Caco-2 (cell line): ENCODE measurements around the gene MCOLN3. TPM values are rescaled to one million over a fixed set of nuclear protein-coding genes. Genes with fewer than 3 reads are reported as not detected.

ENCODE experiments used
- BruUV-seq: library from RNA; stranded (reverse); fragments of 400-500 nt; replicated peaks from 2 replicates; lab custom pipeline; 2021; lab: Mats Ljungman, UMichigan
- CTCF ChIA-PET: fragments of 300-600 bp; sonication (Branson Sonifier 250); formaldehyde crosslinking; loops from one replicate; lab custom pipeline; 2022; ENCODE audit warnings: antibody characterized with exemption; lab: Charles Lee
- POLR2A ChIA-PET: fragments of 300-600 bp; sonication (Branson Sonifier 250); formaldehyde crosslinking; loops from one replicate; lab custom pipeline; 2022; ENCODE audit warnings: antibody characterized with exemption; lab: Charles Lee
- DNase-seq, 2 experiments: peaks; one replicate each; pipeline versions ENCODE4 v3.0.0 to v3.0.0-alpha.2; 2020 to 2022
- H3K27me3 ChIP-seq: replicated peaks from 2 replicates; pipeline ENCODE4 v1.6.0; 2011; ENCODE audit warnings: low read length; ENCODE audit not compliant: control insufficient read depth, insufficient read depth
- H3K36me3 ChIP-seq: 2 replicates; pipeline ENCODE4 v1.5.1; 2011; ENCODE audit warnings: low read length; ENCODE audit not compliant: control insufficient read depth, insufficient read depth
- H3K4me1 ChIP-seq: fragments of 250-450 bp; sonication (Bioruptor Pico); 2 replicates; pipeline ENCODE4 v1.5.1; 2020; ENCODE audit warnings: mild to moderate bottlenecking
- H3K4me3 ChIP-seq: 2 replicates; pipeline ENCODE4 v1.5.1; 2011; ENCODE audit warnings: low read depth, mild to moderate bottlenecking, control low read depth, low read length
- H3K9me3 ChIP-seq: fragments of 250-450 bp; sonication (Bioruptor Pico); 2 replicates; pipeline ENCODE4 v1.5.1; 2020; ENCODE audit warnings: mild to moderate bottlenecking, moderate library complexity
- H3K27ac Mint-ChIP-seq: one replicate; pipeline ENCODE4 v1.8.0; 2022; ENCODE audit warnings: mixed read lengths; ENCODE audit not compliant: unreplicated experiment
- H3K27me3 Mint-ChIP-seq: one replicate; pipeline ENCODE4 v1.8.0; 2022; ENCODE audit warnings: mixed read lengths; ENCODE audit not compliant: insufficient read depth, unreplicated experiment
- H3K36me3 Mint-ChIP-seq: one replicate; pipeline ENCODE4 v1.8.0; 2022; ENCODE audit warnings: mild to moderate bottlenecking, mixed read lengths; ENCODE audit not compliant: insufficient read depth, unreplicated experiment
- H3K4me1 Mint-ChIP-seq: one replicate; pipeline ENCODE4 v1.8.0; 2022; ENCODE audit warnings: low read depth, mixed read lengths; ENCODE audit not compliant: unreplicated experiment
- H3K4me3 Mint-ChIP-seq: one replicate; pipeline ENCODE4 v1.8.0; 2022; ENCODE audit warnings: mild to moderate bottlenecking, moderate library complexity, mixed read lengths; ENCODE audit not compliant: unreplicated experiment
- H3K9me3 Mint-ChIP-seq: one replicate; pipeline ENCODE4 v1.8.0; 2022; ENCODE audit warnings: mixed read lengths; ENCODE audit not compliant: unreplicated experiment
- CTCF ChIP-seq, 2 experiments: fragments of 200-600 bp in 1 of 2; IDR thresholded peaks; 1 replicate in 1 of 2; 2 replicates in 1 of 2; pipeline versions ENCODE4 v1.5.1 to v1.8.0; 2011 to 2022; ENCODE audit warnings: antibody characterized with exemption in 1 of 2, control low read depth in 1 of 2, inconsistent platforms in 1 of 2, low read depth in 1 of 2, low read length in 1 of 2, mild to moderate bottlenecking in 1 of 2, moderate library complexity in 1 of 2; ENCODE audit not compliant: insufficient read depth in 1 of 2, severe bottlenecking in 1 of 2, unreplicated experiment in 1 of 2
- intact Hi-C: fragments of 100-400 bp; cut with micrococcal nuclease; formaldehyde crosslinking; loops from one replicate; pipeline ENCODE4 v1.10.0; 2022; ENCODE audit not compliant: unreplicated experiment
- total RNA-seq: library from RNA; stranded (reverse); gene quantifications from 2 replicates; pipeline ENCODE4 v1.2.3, GENCODE V29; 2022

MCOLN3 gene
- total RNA-seq, 1 experiment from 2014 or later, result 2.5 TPM

- Mint-ChIP-seq H3K4me1 (peaks cover 6% of the 10 kb centered on the region), H3K4me3 (no peak overlapping the region), H3K9me3 (no peaks in the 10 kb centered on the region), H3K27me3 (peaks cover 12% of the 10 kb centered on the region), H3K27ac (no peak overlapping the region), H3K36me3 (no peaks in the 10 kb centered on the region)
- no peak for TF ChIP-seq CTCF (IDR thresholded peaks at IDR 0.05; ENCODE audit: insufficient read depth in 1 of 2, low read depth in 1 of 2, low read length in 1 of 2, severe bottlenecking in 1 of 2, unreplicated experiment in 1 of 2)
- no peaks in the 10 kb centered on the region for H3K27me3 ChIP-seq
- DNase-seq, result no peak
- H3K36me3 ChIP-seq, result no peaks in the 10 kb centered on the region
- no peaks in the 10 kb centered on the region for H3K4me1 ChIP-seq
- intact Hi-C loops, result no loop called here
- ChIA-PET CTCF (no interaction called here), POLR2A (no interaction called here)
- H3K9me3 ChIP-seq, result no peaks in the 10 kb centered on the region
- BruUV-seq, result no TSS peak
- H3K4me3 ChIP-seq, result no peak overlapping the region
Measured at GRCh38 chr1:85065550-85065949, 17.2 kb upstream of the MCOLN3 start.

- peaks cover 6% of the 10 kb centered on the region for H3K4me1 Mint-ChIP-seq
- no peaks in the 10 kb centered on the region for H3K27me3 ChIP-seq
- no peaks in the 10 kb centered on the region for H3K9me3 ChIP-seq
- BruUV-seq, result no TSS peak
- no peaks in the 10 kb centered on the region for H3K36me3 Mint-ChIP-seq
- no peaks in the 10 kb centered on the region for H3K9me3 Mint-ChIP-seq
- H3K4me1 ChIP-seq, result no peaks in the 10 kb centered on the region
- intact Hi-C loops, result no loop called here
- CTCF ChIA-PET, result interaction anchor here (1.7 kb wide), 1 partner anchor 118 kb away, joined by 6 read pairs; no protein-coding TSS in a partner anchor
- H3K4me3 ChIP-seq, result 0 out of 2 replicates have a peak overlapping the region, but pooled peaks have one; percentile 4
- no peak for DNase-seq
- peak overlapping the region; percentile 61 for H3K27ac Mint-ChIP-seq
- H3K27me3 Mint-ChIP-seq, result peaks cover 13% of the 10 kb centered on the region
- H3K4me3 Mint-ChIP-seq, result peak overlapping the region; percentile 80
- TF ChIP-seq CTCF (IDR thresholded peaks at IDR 0.05; ENCODE audit: insufficient read depth in 1 of 2, low read depth in 1 of 2, low read length in 1 of 2, severe bottlenecking in 1 of 2, unreplicated experiment in 1 of 2), result no peak
- POLR2A ChIA-PET, result no interaction called here
- no peaks in the 10 kb centered on the region for H3K36me3 ChIP-seq
Measured at GRCh38 chr1:85062425-85063026, 14.2 kb upstream of the MCOLN3 start.

GRCh38 chr1:85061711-85062424 lies 13.6 kb upstream of the MCOLN3 start:
- H3K27ac Mint-ChIP-seq, result peak overlapping the region; percentile 61
- H3K4me1 Mint-ChIP-seq, result peaks cover 6% of the 10 kb centered on the region
- intact Hi-C loops, result no loop called here
- POLR2A ChIA-PET, result no interaction called here
- DNase-seq, result peak; percentile 87 to 89
- no peaks in the 10 kb centered on the region for H3K9me3 Mint-ChIP-seq
- CTCF ChIA-PET, result interaction anchor here (1.7 kb wide), 1 partner anchor 117 kb away, joined by 6 read pairs; no protein-coding TSS in a partner anchor
- H3K36me3 ChIP-seq, result no peaks in the 10 kb centered on the region
- H3K9me3 ChIP-seq, result no peaks in the 10 kb centered on the region
- no peak for TF ChIP-seq CTCF (IDR thresholded peaks at IDR 0.05; ENCODE audit: insufficient read depth in 1 of 2, low read depth in 1 of 2, low read length in 1 of 2, severe bottlenecking in 1 of 2, unreplicated experiment in 1 of 2)
- peak overlapping the region; percentile 27 for H3K4me3 ChIP-seq
- H3K4me1 ChIP-seq, result no peaks in the 10 kb centered on the region
- no TSS peak for BruUV-seq
- peaks cover 13% of the 10 kb centered on the region for H3K27me3 Mint-ChIP-seq
- no peaks in the 10 kb centered on the region for H3K36me3 Mint-ChIP-seq
- peak overlapping the region; percentile 80 for H3K4me3 Mint-ChIP-seq
- H3K27me3 ChIP-seq, result no peaks in the 10 kb centered on the region
